Calu3 (cell line): ENCODE results near the gene MZF1. TPM values are rescaled to one million over a fixed set of nuclear protein-coding genes. Genes with fewer than 3 reads are reported as not detected.

ENCODE experiments used
- BruUV-seq: library from RNA; stranded (reverse); fragments of 400-500 nt; replicated peaks from 2 replicates; lab custom pipeline; 2021; lab: Mats Ljungman, UMichigan
- CTCF ChIA-PET: fragments of 300-600 bp; sonication (Branson Sonifier 250); formaldehyde crosslinking; loops from one replicate; lab custom pipeline; 2022; ENCODE audit warnings: antibody characterized with exemption; lab: Charles Lee
- DNase-seq: peaks from one replicate; pipeline ENCODE4 v3.0.0; 2022
- H3K27ac Mint-ChIP-seq: one replicate; pipeline ENCODE4 v1.8.0; 2022; ENCODE audit warnings: mixed read lengths; ENCODE audit not compliant: unreplicated experiment
- H3K27me3 Mint-ChIP-seq: one replicate; pipeline ENCODE4 v1.8.0; 2022; ENCODE audit warnings: mixed read lengths; ENCODE audit not compliant: unreplicated experiment
- H3K36me3 Mint-ChIP-seq: one replicate; pipeline ENCODE4 v1.8.0; 2022; ENCODE audit warnings: mild to moderate bottlenecking, moderate library complexity, mixed read lengths; ENCODE audit not compliant: insufficient read depth, unreplicated experiment
- H3K4me1 Mint-ChIP-seq: one replicate; pipeline ENCODE4 v1.8.0; 2022; ENCODE audit warnings: mild to moderate bottlenecking, low read depth, mixed read lengths; ENCODE audit not compliant: unreplicated experiment
- H3K4me3 Mint-ChIP-seq: one replicate; pipeline ENCODE4 v1.8.0; 2022; ENCODE audit warnings: mild to moderate bottlenecking, low read depth, moderate library complexity, mixed read lengths; ENCODE audit not compliant: unreplicated experiment
- H3K9me3 Mint-ChIP-seq: one replicate; pipeline ENCODE4 v1.8.0; 2022; ENCODE audit warnings: low read depth, mixed read lengths; ENCODE audit not compliant: unreplicated experiment
- CTCF ChIP-seq: fragments of 200-600 bp; IDR thresholded peaks from one replicate; pipeline ENCODE4 v1.8.0; 2022; ENCODE audit warnings: antibody characterized with exemption; ENCODE audit not compliant: unreplicated experiment
- intact Hi-C: fragments of 100-400 bp; cut with micrococcal nuclease; formaldehyde crosslinking; loops from one replicate; pipeline ENCODE4 v1.10.0; 2022; ENCODE audit not compliant: unreplicated experiment
- total RNA-seq: library from RNA; stranded (reverse); gene quantifications from 2 replicates; pipeline ENCODE4 v1.2.3, GENCODE V29; 2022

The MZF1 gene
- total RNA-seq, 1 experiment from 2014 or later: 31.8 TPM

DNA sequence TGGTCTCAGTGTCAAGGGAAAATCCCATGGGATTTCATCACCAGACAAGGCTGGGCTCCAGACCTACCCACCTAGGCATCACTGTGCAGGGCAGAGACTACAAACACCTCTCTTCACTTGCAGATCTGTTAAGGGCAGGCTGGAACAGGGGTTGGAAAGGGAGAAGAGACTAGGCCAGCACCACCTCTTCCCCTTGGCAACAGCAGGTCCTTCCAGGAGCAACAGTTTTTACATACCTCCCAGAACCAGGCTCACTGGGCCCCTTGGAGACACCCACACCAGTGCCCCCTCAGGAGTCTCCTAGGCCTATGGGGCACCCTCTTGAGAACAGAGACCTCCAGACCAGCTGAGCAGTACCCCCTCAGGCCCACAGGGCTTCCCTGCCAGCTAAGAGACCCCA lies 12.2 kb downstream of the MZF1 start:
- peaks cover 92% of the 10 kb centered on the region for H3K36me3 Mint-ChIP-seq
- peaks cover 26% of the 10 kb centered on the region for H3K4me1 Mint-ChIP-seq
- peak overlapping the region; percentile 93 for H3K27ac Mint-ChIP-seq
- DNase-seq: no peak
- no peaks in the 10 kb centered on the region for H3K9me3 Mint-ChIP-seq
- H3K27me3 Mint-ChIP-seq: peaks cover 35% of the 10 kb centered on the region
- no TSS peak for BruUV-seq
- H3K4me3 Mint-ChIP-seq: no peak overlapping the region
- CTCF ChIA-PET: interaction anchor here (0.5 kb wide), 1 partner anchor 16 kb away, joined by 8 read pairs; no protein-coding TSS in a partner anchor
- intact Hi-C loops: no loop called here
- no peak for TF ChIP-seq CTCF

GRCh38 chr19:58560007-58560887 lies 12.9 kb downstream of the MZF1 start:
- peaks cover 35% of the 10 kb centered on the region for H3K27me3 Mint-ChIP-seq
- no TSS peak for BruUV-seq
- CTCF ChIA-PET: interaction anchor here (0.5 to 2.3 kb wide), 3 partner anchors 16 to 40 kb away, joined by 3 to 8 read pairs (median 7); partner anchors contain the start of genes TRIM28 and ZBTB45

DNA sequence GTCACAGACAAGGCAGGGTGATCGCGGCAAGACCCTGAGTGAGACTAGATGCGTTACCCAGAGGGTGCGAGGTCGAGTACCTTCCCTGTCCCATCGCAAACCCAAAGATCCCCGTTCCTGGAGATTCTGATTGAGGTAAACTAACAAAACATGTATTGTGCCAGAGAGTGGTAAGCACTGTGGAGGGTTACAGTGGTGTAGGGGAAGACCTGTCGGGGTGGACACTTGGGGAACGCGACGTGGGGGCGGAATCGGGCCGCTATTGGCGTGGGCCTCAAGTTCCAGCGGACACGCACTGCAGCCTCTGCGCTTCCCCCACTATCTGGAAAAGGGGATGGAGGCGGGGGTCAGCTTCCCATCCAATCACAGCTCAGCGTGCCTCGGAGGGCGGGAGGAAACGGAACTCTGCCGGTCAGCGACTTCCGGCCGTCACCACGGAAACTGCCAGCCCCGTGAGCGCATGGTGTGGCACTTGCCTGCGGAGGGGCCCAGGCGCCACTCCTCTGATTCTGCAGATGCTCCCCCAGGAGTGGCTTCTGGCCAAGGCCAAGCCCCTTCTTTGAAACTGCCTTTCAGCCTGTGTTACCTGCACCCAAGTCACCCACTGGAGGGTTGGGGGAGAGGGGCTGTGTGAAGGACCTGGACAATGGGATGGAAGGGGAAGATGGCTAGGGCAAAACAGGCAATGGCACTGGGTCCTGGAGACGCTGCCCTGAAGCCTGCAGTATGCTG lies 13.7 kb downstream of the MZF1 start:
- Mint-ChIP-seq H3K4me1 (peaks cover 26% of the 10 kb centered on the region), H3K27ac (peak overlapping the region; percentile 93), H3K36me3 (peaks cover 97% of the 10 kb centered on the region), H3K4me3 (peak overlapping the region; percentile 88), H3K27me3 (peaks cover 32% of the 10 kb centered on the region), H3K9me3 (no peaks in the 10 kb centered on the region)
- no peak for TF ChIP-seq CTCF
- BruUV-seq: TSS peak; percentile 47
- intact Hi-C loops: no loop called here
- peak; percentile 92 for DNase-seq
- CTCF ChIA-PET: interaction anchor here (0.6 to 2.3 kb wide), 3 partner anchors 16 to 39 kb away, joined by 3 to 7 read pairs (median 4); partner anchors contain the start of genes TRIM28 and ZBTB45

More at GRCh38 chr19:58560007-58560887, 12.9 kb downstream of the MZF1 start:
- no peak for DNase-seq
- Mint-ChIP-seq H3K36me3 (peaks cover 93% of the 10 kb centered on the region), H3K4me1 (peaks cover 26% of the 10 kb centered on the region), H3K4me3 (peak overlapping the region; percentile 88), H3K9me3 (no peaks in the 10 kb centered on the region), H3K27ac (peak overlapping the region; percentile 93)
- TF ChIP-seq CTCF: no peak
- intact Hi-C loops: no loop called here

DNA sequence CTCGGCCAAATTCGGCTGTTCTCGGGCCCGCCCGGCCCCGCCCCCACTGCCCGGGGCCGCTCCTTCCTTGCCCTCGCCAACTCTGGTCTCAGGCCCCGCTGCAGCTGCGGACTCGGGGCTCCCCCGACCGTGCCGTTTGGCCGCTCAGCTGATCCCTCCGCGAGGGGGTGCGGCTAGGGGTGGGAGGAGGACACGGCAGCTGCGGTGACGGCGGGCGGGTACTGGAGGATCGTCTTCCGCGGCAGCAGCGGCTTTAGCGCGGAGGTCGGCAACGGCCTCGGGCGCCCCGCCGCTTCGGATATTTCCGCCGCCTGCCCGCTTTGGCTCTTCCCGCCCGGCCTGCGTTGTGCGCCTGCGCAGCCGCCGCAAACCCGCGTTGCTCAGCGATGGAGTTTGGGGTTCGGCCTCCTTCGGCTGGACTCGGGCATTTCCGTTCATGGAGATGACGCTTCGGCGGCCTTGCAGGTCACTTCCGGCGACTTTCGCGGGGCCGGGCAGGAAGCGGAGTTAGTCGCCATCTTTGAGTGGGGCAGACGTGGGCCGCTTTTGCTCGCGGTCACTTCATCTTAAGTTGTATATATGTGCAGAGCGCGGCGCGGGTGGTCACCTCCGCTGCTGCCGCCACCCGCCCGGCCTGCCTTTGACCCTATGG lies 14.4 kb downstream of the MZF1 start:
- H3K36me3 Mint-ChIP-seq: peaks cover 97% of the 10 kb centered on the region
- peak overlapping the region; percentile 88 for H3K4me3 Mint-ChIP-seq
- no TSS peak for BruUV-seq
- H3K27ac Mint-ChIP-seq: peak overlapping the region; percentile 93
- no peaks in the 10 kb centered on the region for H3K9me3 Mint-ChIP-seq
- TF ChIP-seq CTCF: no peak
- intact Hi-C loops: no loop called here
- peaks cover 33% of the 10 kb centered on the region for H3K4me1 Mint-ChIP-seq
- peak; percentile 100 for DNase-seq
- CTCF ChIA-PET: interaction anchor here (0.6 to 2.3 kb wide), 3 partner anchors 15 to 39 kb away, joined by 3 to 7 read pairs (median 4); partner anchors contain the start of genes TRIM28 and ZBTB45
- H3K27me3 Mint-ChIP-seq: peaks cover 26% of the 10 kb centered on the region
